Activated CD8-positive, alpha-beta T cell treated with anti-CD3 and anti-CD28 coated beads, Interleukin-2, amount 10 ng/mL, durations not matched to agents 7 days and 5 days (primary cell): Measurements from ENCODE around the gene SULF2. TPM values are rescaled to one million over a fixed set of nuclear protein-coding genes. Genes with fewer than 3 reads are reported as not detected.
A peak's percentile ranks its signal among the peaks of the same experiment; 100 is the strongest.

Experiments
- ATAC-seq: fragments of 150-1000 bp; cut with Tn5 transposase; one replicate; pipeline ENCODE4 v1.10.0; 2021; ENCODE audit warnings: moderate library complexity
- CTCF ChIA-PET: fragments of 350-600 bp; sonication (Branson Sonifier 250); formaldehyde crosslinking; loops from one replicate; lab custom pipeline; 2021; ENCODE audit warnings: antibody characterized with exemption; lab: Charles Lee
- POLR2A ChIA-PET: fragments of 350-600 bp; sonication (Branson Sonifier 250); formaldehyde crosslinking; loops from one replicate; lab custom pipeline; 2021; ENCODE audit warnings: antibody characterized with exemption; lab: Charles Lee
- DNase-seq: peaks from one replicate; pipeline ENCODE4 v3.0.0-alpha.2; 2020
- H3K27ac Mint-ChIP-seq: one replicate; pipeline ENCODE4 v1.8.0; 2021; ENCODE audit warnings: mild to moderate bottlenecking, mixed read lengths
- H3K27me3 Mint-ChIP-seq: one replicate; pipeline ENCODE4 v1.8.0; 2021; ENCODE audit warnings: low read depth, mixed read lengths
- H3K36me3 Mint-ChIP-seq: one replicate; pipeline ENCODE4 v1.8.0; 2021; ENCODE audit warnings: low read depth, mixed read lengths
- H3K4me1 Mint-ChIP-seq: one replicate; pipeline ENCODE4 v1.8.0; 2021; ENCODE audit warnings: low read depth, mixed read lengths
- H3K4me3 Mint-ChIP-seq: one replicate; pipeline ENCODE4 v1.8.0; 2021; ENCODE audit warnings: mild to moderate bottlenecking, mixed read lengths
- H3K9me3 Mint-ChIP-seq: one replicate; pipeline ENCODE4 v1.8.0; 2022; ENCODE audit warnings: mixed read lengths; ENCODE audit not compliant: insufficient read depth
- total RNA-seq, 2 experiments: library from RNA; stranded (reverse); gene quantifications; one replicate each; pipeline ENCODE4 v1.2.3, GENCODE V29; 2021

Gene SULF2
- total RNA-seq, 2 experiments from 2014 or later: 0.58 to 0.70 TPM

DNA sequence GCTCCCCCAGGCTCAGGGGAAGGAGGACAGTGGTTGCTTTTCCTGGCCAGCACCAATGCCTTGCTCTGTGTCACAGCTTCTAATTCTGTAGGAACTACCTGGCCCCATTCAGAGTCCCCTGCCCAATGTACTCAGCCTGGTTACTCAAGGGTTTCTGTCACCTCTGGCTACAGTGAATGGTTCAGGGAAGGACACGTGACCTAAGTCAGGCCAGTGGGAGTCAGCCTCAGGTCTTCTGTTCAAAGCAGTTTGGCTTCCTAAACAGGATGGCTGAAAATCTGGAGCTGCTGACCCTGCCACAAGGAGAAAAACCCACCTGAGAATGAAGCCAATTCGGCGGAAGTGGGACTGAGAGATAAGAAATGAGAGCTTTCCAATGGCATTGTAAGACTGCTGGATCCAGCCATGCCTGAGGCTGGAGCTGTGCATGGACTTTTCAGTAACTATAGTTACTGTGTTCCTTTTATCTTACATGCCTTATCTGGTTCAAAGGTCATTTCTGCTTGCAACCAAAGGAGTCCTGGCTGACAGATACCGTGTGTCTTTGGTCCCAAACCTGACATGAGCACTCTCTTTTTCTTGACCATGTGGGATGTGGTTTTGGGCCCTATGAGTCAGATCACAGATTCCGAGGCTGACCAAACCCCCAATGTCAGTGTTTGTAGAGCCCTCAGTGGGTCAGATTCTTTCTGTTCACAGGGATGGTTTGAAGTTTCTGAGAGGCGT lies 104.3 kb downstream of the SULF2 start:
- Mint-ChIP-seq H3K36me3 (no peaks in the 10 kb centered on the region), H3K4me3 (no peak overlapping the region), H3K4me1 (peaks cover 4% of the 10 kb centered on the region), H3K27me3 (no peaks in the 10 kb centered on the region), H3K27ac (no peak overlapping the region), H3K9me3 (no peaks in the 10 kb centered on the region)
- DNase-seq (no peak), ATAC-seq (no peak)
- POLR2A ChIA-PET: no interaction called here
- CTCF ChIA-PET: interaction anchor here (2.6 kb wide), 1 partner anchor 940 kb away, joined by 7 read pairs; no protein-coding TSS in a partner anchor

DNA sequence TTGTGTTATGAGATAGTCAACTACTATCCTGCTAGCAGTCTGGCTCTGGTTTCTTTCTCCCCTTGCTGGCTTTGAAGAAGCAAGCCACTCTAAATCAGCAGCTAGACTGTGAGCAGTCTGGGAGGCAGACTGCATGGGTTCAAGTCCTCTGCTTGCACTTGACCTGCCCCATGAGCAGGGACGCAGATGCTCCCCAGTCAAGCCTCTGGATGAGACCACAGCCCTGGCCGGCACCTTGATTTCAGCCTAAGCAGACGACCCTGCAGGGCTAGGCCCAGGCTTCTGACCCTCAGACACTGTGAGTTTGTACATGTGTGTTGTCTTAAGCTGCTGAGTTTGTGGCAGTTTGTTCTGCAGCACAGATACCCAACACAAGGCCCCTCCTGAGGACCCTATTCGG lies 105.8 kb downstream of the SULF2 start:
- no peak overlapping the region for H3K4me3 Mint-ChIP-seq
- ChIA-PET CTCF (interaction anchor here (1.7 to 2.6 kb wide), 2 partner anchors 19 to 941 kb away, joined by 3 to 7 read pairs; no protein-coding TSS in a partner anchor), POLR2A (no interaction called here)
- DNase-seq (no peak), ATAC-seq (no peak)
- peaks cover 4% of the 10 kb centered on the region for H3K4me1 Mint-ChIP-seq
- H3K36me3 Mint-ChIP-seq: no peaks in the 10 kb centered on the region
- no peaks in the 10 kb centered on the region for H3K9me3 Mint-ChIP-seq
- no peaks in the 10 kb centered on the region for H3K27me3 Mint-ChIP-seq
- H3K27ac Mint-ChIP-seq: no peak overlapping the region

DNA sequence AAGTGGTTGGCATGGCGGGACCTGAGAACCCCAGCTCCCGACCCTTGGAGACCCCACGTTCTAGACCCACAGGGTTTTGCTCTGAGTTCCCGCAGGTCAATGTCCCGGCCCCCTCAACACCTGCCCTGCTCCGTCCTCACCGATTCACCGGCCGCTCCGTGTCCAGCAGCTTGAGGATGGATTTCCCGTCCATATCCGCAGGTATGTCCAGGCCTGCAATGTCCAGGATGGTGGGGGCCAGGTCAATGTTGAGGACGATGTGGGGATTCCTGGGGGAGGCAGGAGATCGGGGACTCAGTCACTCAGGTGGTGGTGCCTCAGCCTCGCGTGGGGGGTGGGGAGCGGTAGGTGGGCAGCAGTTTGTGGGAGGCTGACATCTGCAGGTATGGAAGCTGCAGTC lies 106.7 kb downstream of the SULF2 start:
- ATAC-seq (no peak), DNase-seq (no peak)
- ChIA-PET CTCF (interaction anchor here (0.9 to 3.8 kb wide), 7 partner anchors 11 to 942 kb away, joined by 3 to 29 read pairs (median 4); no protein-coding TSS in a partner anchor), POLR2A (interaction anchor here (1.2 kb wide), 1 partner anchor 20 kb away, joined by 3 read pairs; no protein-coding TSS in a partner anchor)
- H3K9me3 Mint-ChIP-seq: no peaks in the 10 kb centered on the region
- no peaks in the 10 kb centered on the region for H3K36me3 Mint-ChIP-seq
- peaks cover 4% of the 10 kb centered on the region for H3K4me1 Mint-ChIP-seq
- no peaks in the 10 kb centered on the region for H3K27me3 Mint-ChIP-seq
- H3K4me3 Mint-ChIP-seq: no peak overlapping the region
- no peak overlapping the region for H3K27ac Mint-ChIP-seq

DNA sequence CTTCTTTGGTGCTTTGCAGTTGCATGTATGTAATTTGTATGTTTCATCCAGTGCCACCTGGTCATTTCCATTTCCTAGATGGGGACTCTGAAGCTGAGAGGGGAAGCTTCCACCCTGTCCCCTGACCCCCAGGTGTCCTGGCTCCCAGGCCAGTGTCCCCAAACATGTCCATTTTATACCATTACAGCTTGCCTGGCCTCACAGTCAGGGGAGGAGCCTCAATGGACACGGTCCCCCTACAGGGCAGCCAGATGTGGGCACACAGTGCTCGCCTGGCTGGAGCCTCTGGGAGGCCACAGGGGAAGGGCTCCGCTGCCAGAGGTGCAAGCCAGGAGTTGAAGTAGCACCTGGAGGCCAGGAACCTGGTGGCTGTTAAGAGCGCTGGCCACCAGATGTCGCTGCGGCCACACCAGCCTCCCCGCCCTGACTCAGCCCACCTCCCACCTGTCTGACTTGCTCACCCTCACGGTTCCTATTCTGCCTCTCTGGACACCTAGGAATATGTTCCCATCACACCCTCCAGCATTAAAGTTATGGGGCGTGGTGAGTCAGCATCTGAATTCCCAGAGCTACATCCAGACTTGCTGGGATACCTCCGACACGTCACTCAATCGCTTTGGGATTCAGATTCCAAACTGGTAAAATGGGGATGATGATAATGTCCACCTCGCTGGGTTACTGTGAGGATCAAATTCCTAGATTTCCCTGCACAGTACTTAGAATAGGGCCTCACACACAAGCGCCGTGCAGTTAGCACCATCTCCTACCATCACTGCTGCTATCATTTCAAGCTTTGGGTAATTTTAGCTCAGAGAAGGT lies 107.4 kb downstream of the SULF2 start:
- Mint-ChIP-seq H3K36me3 (no peaks in the 10 kb centered on the region), H3K27me3 (no peaks in the 10 kb centered on the region), H3K27ac (no peak overlapping the region), H3K9me3 (no peaks in the 10 kb centered on the region), H3K4me1 (peaks cover 4% of the 10 kb centered on the region), H3K4me3 (no peak overlapping the region)
- DNase-seq: peak; percentile 65
- CTCF ChIA-PET: interaction anchor here (0.7 to 3.8 kb wide), 16 partner anchors 11 to 1203 kb away, joined by 3 to 29 read pairs (median 4); no protein-coding TSS in a partner anchor
- POLR2A ChIA-PET: interaction anchor here (1.2 kb wide), 1 partner anchor 21 kb away, joined by 3 read pairs; no protein-coding TSS in a partner anchor
- ATAC-seq: peak; percentile 80

DNA sequence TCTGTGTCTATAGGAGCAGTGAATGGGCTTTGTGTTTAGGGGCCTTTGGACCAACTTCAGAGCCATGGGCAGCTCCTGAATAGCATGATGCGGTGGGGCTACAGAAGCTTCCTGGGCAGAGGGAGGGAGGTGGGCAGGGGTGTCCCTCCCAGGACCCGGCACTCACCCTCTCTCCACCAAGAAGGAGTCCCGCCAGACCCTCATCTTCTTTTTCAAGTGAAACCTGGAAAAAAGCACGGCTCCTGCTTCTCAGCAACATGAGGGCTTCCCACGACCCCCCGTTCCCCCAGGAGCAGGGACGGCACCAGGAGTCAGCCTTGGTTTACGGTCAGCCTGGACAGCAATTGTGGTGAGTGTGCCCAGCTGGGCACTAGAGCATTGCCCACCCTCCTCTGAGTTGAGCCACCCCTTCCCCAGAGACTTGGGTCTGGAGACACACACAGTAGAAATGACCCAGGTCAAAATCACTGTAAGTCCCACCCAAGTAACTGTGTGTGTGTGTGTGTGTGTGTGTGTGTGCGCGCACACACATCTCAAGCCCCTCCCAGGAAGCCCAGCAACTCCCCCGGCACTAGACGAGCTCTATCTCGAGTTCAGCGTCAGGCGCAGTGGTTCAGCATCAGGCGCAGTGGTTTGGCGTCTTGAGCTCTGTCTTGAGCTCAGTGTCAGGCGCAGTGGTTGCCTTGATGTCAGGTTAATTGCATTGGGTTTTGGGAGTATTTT lies 108.2 kb downstream of the SULF2 start:
- ChIA-PET CTCF (interaction anchor here (0.7 to 3.8 kb wide), 12 partner anchors 10 to 1204 kb away, joined by 3 to 29 read pairs (median 4); no protein-coding TSS in a partner anchor), POLR2A (interaction anchor here (1.2 kb wide), 1 partner anchor 22 kb away, joined by 3 read pairs; no protein-coding TSS in a partner anchor)

DNA sequence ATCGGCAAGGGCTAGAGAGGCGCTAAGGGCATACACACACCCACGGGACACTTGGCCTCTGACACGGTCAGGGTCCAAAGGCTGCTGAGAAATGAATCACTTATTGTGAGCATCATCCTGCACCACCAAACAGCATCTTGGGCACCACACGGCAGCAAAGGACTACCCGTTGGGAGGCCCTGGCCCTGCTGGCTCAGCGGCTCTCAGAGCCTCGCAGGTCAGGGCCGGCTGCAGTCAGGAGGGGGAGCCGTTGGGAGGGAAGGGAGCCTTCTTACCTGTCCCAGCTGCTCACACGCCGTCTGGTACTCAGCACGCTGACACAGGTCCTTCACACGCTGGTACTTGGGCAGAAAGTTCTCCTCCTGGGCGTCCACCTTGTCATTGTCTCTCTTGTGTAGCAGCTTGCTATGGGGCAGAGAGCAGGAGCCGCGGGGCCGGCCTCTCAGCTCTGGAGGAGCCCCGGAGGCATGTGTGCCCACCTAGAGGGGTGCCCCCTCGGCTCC lies 109.0 kb downstream of the SULF2 start:
- CTCF ChIA-PET: interaction anchor here (1.3 to 3.8 kb wide), 3 partner anchors 12 to 945 kb away, joined by 3 to 29 read pairs (median 10); no protein-coding TSS in a partner anchor
- Mint-ChIP-seq H3K9me3 (no peaks in the 10 kb centered on the region), H3K27me3 (no peaks in the 10 kb centered on the region), H3K4me3 (no peak overlapping the region), H3K27ac (no peak overlapping the region), H3K36me3 (no peaks in the 10 kb centered on the region), H3K4me1 (peaks cover 4% of the 10 kb centered on the region)
- ATAC-seq: no peak
- no peak for DNase-seq
- POLR2A ChIA-PET: no interaction called here

More for the DNA sequence above, 108.2 kb downstream of the SULF2 start:
- peak; percentile 33 for DNase-seq
- H3K4me1 Mint-ChIP-seq: peaks cover 4% of the 10 kb centered on the region
- H3K4me3 Mint-ChIP-seq: no peak overlapping the region
- H3K36me3 Mint-ChIP-seq: no peaks in the 10 kb centered on the region
- H3K27me3 Mint-ChIP-seq: no peaks in the 10 kb centered on the region
- peak; percentile 22 for ATAC-seq
- H3K9me3 Mint-ChIP-seq: no peaks in the 10 kb centered on the region
- H3K27ac Mint-ChIP-seq: no peak overlapping the region

DNA sequence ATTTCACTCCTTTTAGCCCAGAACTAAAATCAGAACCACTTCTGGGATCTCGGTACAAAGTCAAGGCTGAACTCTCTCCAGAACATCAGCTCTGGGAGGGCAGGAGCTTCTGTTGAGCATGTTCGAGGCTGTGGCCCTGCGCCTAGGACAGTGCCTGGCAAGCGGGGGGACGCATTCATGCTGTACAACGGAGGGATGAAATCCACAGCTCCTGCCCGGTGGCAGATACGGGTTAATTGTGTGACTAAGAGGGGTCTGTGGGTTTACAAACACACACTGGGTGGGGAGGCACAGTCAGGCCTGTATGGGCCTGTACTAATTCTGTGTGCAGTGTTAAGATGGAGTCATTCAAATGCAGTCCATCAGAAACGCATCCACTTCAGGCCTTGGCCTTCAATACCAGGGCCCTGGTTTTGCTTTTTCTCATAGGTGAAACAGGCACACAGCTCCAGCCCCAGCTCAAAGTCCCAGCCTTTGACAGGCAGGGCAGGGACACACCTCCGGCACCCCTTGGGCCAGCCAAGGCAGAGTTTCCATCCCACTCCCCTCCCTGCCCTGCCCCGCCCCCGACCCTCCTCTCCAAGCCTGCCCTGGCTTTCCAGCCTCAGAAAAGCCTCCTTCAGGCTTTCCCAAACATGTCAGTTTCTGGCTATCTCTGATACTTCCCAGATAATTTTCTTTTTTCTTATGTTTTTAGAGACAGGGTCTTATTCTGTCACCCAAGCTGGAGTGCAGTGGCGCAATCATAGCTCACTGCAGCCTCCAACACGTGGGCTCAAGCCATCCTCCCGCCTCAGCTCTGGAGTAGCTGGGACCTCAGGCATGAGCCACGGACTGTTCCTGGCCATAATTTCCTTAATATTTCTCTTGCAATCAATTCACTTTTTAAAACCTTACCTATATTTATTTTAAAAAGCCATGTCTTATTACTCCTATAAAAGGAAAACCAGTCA lies 109.8 kb downstream of the SULF2 start:
- no peaks in the 10 kb centered on the region for H3K27me3 Mint-ChIP-seq
- ChIA-PET POLR2A (no interaction called here), CTCF (interaction anchor here (3.8 kb wide), 1 partner anchor 946 kb away, joined by 29 read pairs; no protein-coding TSS in a partner anchor)
- H3K9me3 Mint-ChIP-seq: no peaks in the 10 kb centered on the region
- peaks cover 4% of the 10 kb centered on the region for H3K4me1 Mint-ChIP-seq
- ATAC-seq (no peak), DNase-seq (no peak)
- no peak overlapping the region for H3K4me3 Mint-ChIP-seq
- H3K36me3 Mint-ChIP-seq: no peaks in the 10 kb centered on the region
- no peak overlapping the region for H3K27ac Mint-ChIP-seq

DNA sequence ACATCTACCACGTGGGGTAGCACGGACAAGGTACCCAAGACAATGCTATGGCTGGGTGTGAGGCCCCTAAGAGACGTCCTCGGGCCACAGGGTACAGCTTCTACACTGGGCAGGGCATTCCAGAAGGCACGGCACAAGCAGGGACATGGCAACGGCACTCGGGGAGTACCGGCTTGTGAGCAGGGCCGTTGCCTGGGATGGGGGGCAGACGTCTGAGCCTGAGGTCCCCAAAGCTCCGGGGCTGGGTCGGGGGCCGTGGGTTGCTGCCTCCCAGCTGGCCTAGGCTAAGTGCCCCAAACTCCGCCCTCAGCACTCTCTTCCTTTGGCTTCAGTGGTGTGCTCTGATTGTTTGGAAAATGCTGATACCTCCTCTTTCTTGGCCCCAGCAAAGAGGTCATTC lies 110.6 kb downstream of the SULF2 start:
- ATAC-seq (no peak), DNase-seq (no peak)
- no peak overlapping the region for H3K27ac Mint-ChIP-seq
- no peak overlapping the region for H3K4me3 Mint-ChIP-seq
- H3K36me3 Mint-ChIP-seq: no peaks in the 10 kb centered on the region
- no peaks in the 10 kb centered on the region for H3K27me3 Mint-ChIP-seq
- ChIA-PET CTCF (no interaction called here), POLR2A (no interaction called here)
- H3K4me1 Mint-ChIP-seq: peaks cover 4% of the 10 kb centered on the region
- no peaks in the 10 kb centered on the region for H3K9me3 Mint-ChIP-seq

DNA sequence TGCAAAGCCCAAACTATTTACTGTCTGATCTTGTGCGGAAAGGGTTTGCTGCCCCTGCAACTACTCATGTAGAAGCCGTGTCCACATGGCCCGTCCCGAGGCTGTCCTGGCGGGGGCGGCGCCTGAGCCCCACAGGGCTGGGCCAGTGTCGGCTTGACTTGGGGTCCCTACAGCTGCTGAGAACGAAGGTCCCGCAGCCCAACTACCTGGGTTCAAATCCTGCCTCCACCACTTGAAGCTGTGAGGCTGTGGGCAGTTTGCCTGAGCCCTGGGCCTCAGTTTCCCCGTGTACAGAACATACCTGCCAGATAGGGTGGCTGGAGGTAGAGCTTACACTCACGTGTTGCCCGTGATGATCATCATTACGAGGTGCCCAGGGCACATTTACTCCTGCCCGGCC lies 111.1 kb downstream of the SULF2 start:
- Mint-ChIP-seq H3K36me3 (no peaks in the 10 kb centered on the region), H3K4me1 (peaks cover 3% of the 10 kb centered on the region), H3K27me3 (no peaks in the 10 kb centered on the region), H3K9me3 (no peaks in the 10 kb centered on the region), H3K4me3 (no peak overlapping the region), H3K27ac (no peak overlapping the region)
- DNase-seq: no peak
- no peak for ATAC-seq
- CTCF ChIA-PET: no interaction called here
- POLR2A ChIA-PET: no interaction called here

DNA sequence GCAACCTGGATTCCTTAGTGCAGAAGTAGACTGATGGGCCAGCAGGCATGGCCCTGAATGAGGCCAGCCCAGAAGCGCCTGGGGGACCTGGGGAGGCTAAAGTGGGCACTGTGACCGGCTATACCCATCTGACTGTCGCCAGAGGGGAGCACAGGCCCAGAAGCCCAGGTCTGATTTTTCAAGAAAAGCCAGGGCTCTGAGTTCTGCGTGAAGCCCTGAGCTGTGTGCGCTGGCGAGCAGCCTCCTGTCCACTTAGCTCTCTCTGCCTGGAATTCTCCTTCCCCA lies 111.7 kb downstream of the SULF2 start:
- no peaks in the 10 kb centered on the region for H3K9me3 Mint-ChIP-seq
- no peak overlapping the region for H3K4me3 Mint-ChIP-seq
- DNase-seq (no peak), ATAC-seq (no peak)
- ChIA-PET CTCF (no interaction called here), POLR2A (no interaction called here)
- no peak overlapping the region for H3K27ac Mint-ChIP-seq
- peaks cover 2% of the 10 kb centered on the region for H3K4me1 Mint-ChIP-seq
- H3K36me3 Mint-ChIP-seq: no peaks in the 10 kb centered on the region
- no peaks in the 10 kb centered on the region for H3K27me3 Mint-ChIP-seq
